Small intestine (tissue), 4 donors: ENCODE measurements around the gene APOL4. TPM values are rescaled to one million over a fixed set of nuclear protein-coding genes. Genes with fewer than 3 reads are reported as not detected.

Source experiments
- polyA plus RNA-seq, 4 donors: library from polyadenylated mRNA; stranded (reverse) in 3 of 4; unstranded in 1 of 4; fragments of 200-250 nt in 3 of 4; fragments of 120-200 nt in 1 of 4; gene quantifications; one replicate each; pipeline versions ENCODE4 v1.2.1 to v1.2.3, GENCODE V29; 2013
- donor health status: healthy with polysubstance abuse.
- donor health status: Bipolar disorder and iron deficiency.
- donor health status: healthy.

The APOL4 gene
- polyA plus RNA-seq, 4 donors = 6.6 to 12.8 (median 9.6) TPM

Other genes with a start within 250 kb of the APOL4 start
- gene RBFOX2, start 173.0 kb downstream of the APOL4 start, polyA plus RNA-seq = 10 to 100 TPM; 12.3 to 43.1 (median 23.8) TPM
- gene APOL3, start 41.1 kb downstream of the APOL4 start, polyA plus RNA-seq = 10 to 100 TPM in 3 of 4 donors, 1 to 10 TPM in 1; 9.3 to 44.7 (median 18.0) TPM
- 10 to 100 TPM; 19.0 to 68.4 (median 30.1) TPM for gene APOL2, start 37.7 kb upstream of the APOL4 start, polyA plus RNA-seq
- 10 to 100 TPM in 1 of 4 donors, 1 to 10 TPM in 3; 7.7 to 32.2 (median 8.5) TPM for gene APOL1, start 51.3 kb upstream of the APOL4 start, polyA plus RNA-seq
- gene MYH9, start 186.2 kb upstream of the APOL4 start, polyA plus RNA-seq = 100 to 1,000 TPM in 3 of 4 donors, 10 to 100 TPM in 1; 95.4 to 188 (median 143) TPM